ENCODE data around the gene BRF1. TPM values are rescaled to one million over a fixed set of nuclear protein-coding genes. Genes with fewer than 3 reads are reported as not detected.
"Not testable (repeated sequence)": the region's sequence is repeated elsewhere in the genome, so short reads cannot be mapped to it uniquely, and the experiment has no call there.

Gene BRF1
- polyA plus RNA-seq, 4 donors: 18.4 to 28.0 (median 20.2) TPM

GRCh38 chr14:105305345-105305744 is 4.5 kb upstream of the BRF1 start:
- H3K27ac ChIP-seq (ENCODE audit: low read depth in 1 of 3, low read length in 2 of 3): peak overlapping the region in 1 of 3 donors; percentile 28
- H3K9me3 ChIP-seq (ENCODE audit: control insufficient read depth in 2 of 2, insufficient read depth in 1 of 2, low read depth in 1 of 2, low read length in 1 of 2): no peaks in the 10 kb centered on the region
- peaks cover 0 to 8% (median 0%) of the 10 kb centered on the region in 3 donors for H3K4me1 ChIP-seq (ENCODE audit: control insufficient read depth in 3 of 3, insufficient read depth in 2 of 3, low read depth in 1 of 3, low read length in 2 of 3)
- H3K36me3 ChIP-seq (ENCODE audit: control insufficient read depth in 3 of 3, insufficient read depth in 2 of 3, low read depth in 1 of 3, low read length in 3 of 3): peaks cover 0 to 8% (median 0%) of the 10 kb centered on the region in 3 donors
- H3K4me3 ChIP-seq (ENCODE audit: low read depth in 1 of 3, low read length in 3 of 3): no peak overlapping the region
- DNase-seq (no peak), FAIRE-seq (no peak)
- no peaks in the 10 kb centered on the region for H3K27me3 ChIP-seq (ENCODE audit: control insufficient read depth in 3 of 3, insufficient read depth in 3 of 3, low read length in 3 of 3)
- WGBS, 3 donors: 72 to 82% (median 79%) methylated on average over 9 of the region's 9 CpGs

- Histone ChIP-seq H3K27ac (ENCODE audit: low read depth in 1 of 3, low read length in 2 of 3) (no peak overlapping the region), H3K27me3 (ENCODE audit: control insufficient read depth in 3 of 3, insufficient read depth in 3 of 3, low read length in 3 of 3) (no peaks in the 10 kb centered on the region), H3K36me3 (ENCODE audit: control insufficient read depth in 3 of 3, insufficient read depth in 2 of 3, low read depth in 1 of 3, low read length in 3 of 3) (peaks cover 0 to 8% (median 0%) of the 10 kb centered on the region in 3 donors), H3K4me3 (ENCODE audit: low read depth in 1 of 3, low read length in 3 of 3) (no peak overlapping the region), H3K9me3 (ENCODE audit: control insufficient read depth in 2 of 2, insufficient read depth in 1 of 2, low read depth in 1 of 2, low read length in 1 of 2) (no peaks in the 10 kb centered on the region), H3K4me1 (ENCODE audit: control insufficient read depth in 3 of 3, insufficient read depth in 2 of 3, low read depth in 1 of 3, low read length in 2 of 3) (peaks cover 0 to 11% (median 5%) of the 10 kb centered on the region in 3 donors)
- FAIRE-seq (no peak), DNase-seq (no peak)
- 65 to 79% (median 76%) methylated on average over 9 of the region's 9 CpGs for WGBS, 3 donors
Measured at GRCh38 chr14:105304565-105304964, 3.8 kb upstream of the BRF1 start.

GRCh38 chr14:105303949-105304348 is 3.1 kb upstream of the BRF1 start:
- H3K36me3 ChIP-seq (ENCODE audit: control insufficient read depth in 3 of 3, insufficient read depth in 2 of 3, low read depth in 1 of 3, low read length in 3 of 3): peaks cover 0 to 8% (median 0%) of the 10 kb centered on the region in 3 donors
- 38 to 66% (median 53%) methylated on average over 6 of the region's 6 CpGs for WGBS, 3 donors
- H3K4me1 ChIP-seq (ENCODE audit: control insufficient read depth in 3 of 3, insufficient read depth in 2 of 3, low read depth in 1 of 3, low read length in 2 of 3): peaks cover 0 to 11% (median 10%) of the 10 kb centered on the region in 3 donors
- H3K27me3 ChIP-seq (ENCODE audit: control insufficient read depth in 3 of 3, insufficient read depth in 3 of 3, low read length in 3 of 3): no peaks in the 10 kb centered on the region
- no peaks in the 10 kb centered on the region for H3K9me3 ChIP-seq (ENCODE audit: control insufficient read depth in 2 of 2, insufficient read depth in 1 of 2, low read depth in 1 of 2, low read length in 1 of 2)
- no peak overlapping the region for H3K4me3 ChIP-seq (ENCODE audit: low read depth in 1 of 3, low read length in 3 of 3)
- DNase-seq: peak in 1 of 2 donors; percentile 32
- no peak for FAIRE-seq
- no peak overlapping the region for H3K27ac ChIP-seq (ENCODE audit: low read depth in 1 of 3, low read length in 2 of 3)

- Histone ChIP-seq H3K27ac (ENCODE audit: low read depth in 1 of 3, low read length in 2 of 3) (peak overlapping the region in 1 of 3 donors; percentile 64), H3K4me1 (ENCODE audit: control insufficient read depth in 3 of 3, insufficient read depth in 2 of 3, low read depth in 1 of 3, low read length in 2 of 3) (peaks cover 0 to 11% (median 10%) of the 10 kb centered on the region in 3 donors), H3K4me3 (ENCODE audit: low read depth in 1 of 3, low read length in 3 of 3) (peak overlapping the region in 2 of 3 donors; percentile 57 to 74)
- DNase-seq; H3K36me3 ChIP-seq (ENCODE audit: control insufficient read depth in 3 of 3, insufficient read depth in 2 of 3, low read depth in 1 of 3, low read length in 3 of 3); H3K27me3 ChIP-seq (ENCODE audit: control insufficient read depth in 3 of 3, insufficient read depth in 3 of 3, low read length in 3 of 3); H3K9me3 ChIP-seq (ENCODE audit: control insufficient read depth in 2 of 2, insufficient read depth in 1 of 2, low read depth in 1 of 2, low read length in 1 of 2); FAIRE-seq: not testable (repeated sequence)
- WGBS, 3 donors: 69 to 73% (median 72%) methylated on average over 11 of the region's 11 CpGs
Measured at GRCh38 chr14:105301915-105302249, 1.1 kb upstream of the BRF1 start.

GRCh38 chr14:105301103-105301914 is 508 bp upstream of the BRF1 start:
- Histone ChIP-seq H3K4me3 (ENCODE audit: low read depth in 1 of 3, low read length in 3 of 3) (peak overlapping the region; percentile 74 to 79 (median 77)), H3K27ac (ENCODE audit: low read depth in 1 of 3, low read length in 2 of 3) (peak overlapping the region; percentile 95 to 100 (median 99)), H3K9me3 (ENCODE audit: control insufficient read depth in 2 of 2, insufficient read depth in 1 of 2, low read depth in 1 of 2, low read length in 1 of 2) (no peaks in the 10 kb centered on the region), H3K36me3 (ENCODE audit: control insufficient read depth in 3 of 3, insufficient read depth in 2 of 3, low read depth in 1 of 3, low read length in 3 of 3) (peaks cover 0 to 9% (median 0%) of the 10 kb centered on the region in 3 donors), H3K27me3 (ENCODE audit: control insufficient read depth in 3 of 3, insufficient read depth in 3 of 3, low read length in 3 of 3) (no peaks in the 10 kb centered on the region), H3K4me1 (ENCODE audit: control insufficient read depth in 3 of 3, insufficient read depth in 2 of 3, low read depth in 1 of 3, low read length in 2 of 3) (peaks cover 0 to 11% (median 10%) of the 10 kb centered on the region in 3 donors)
- FAIRE-seq (no peak), DNase-seq (peak; percentile 97 to 99)
- WGBS, 3 donors: 3 to 5% (median 4%) methylated on average over 31 to 65 of the region's 65 CpGs

- peaks cover 0 to 10% (median 3%) of the 10 kb centered on the region in 3 donors for H3K4me1 ChIP-seq (ENCODE audit: control insufficient read depth in 3 of 3, insufficient read depth in 2 of 3, low read depth in 1 of 3, low read length in 2 of 3)
Measured at GRCh38 chr14:105299654-105300541, 903 bp downstream of the BRF1 start.

GRCh38 chr14:105297311-105297710 is 3.5 kb downstream of the BRF1 start:
- not testable (repeated sequence) for FAIRE-seq; H3K27ac ChIP-seq (ENCODE audit: low read depth in 1 of 3, low read length in 2 of 3); H3K4me3 ChIP-seq (ENCODE audit: low read depth in 1 of 3, low read length in 3 of 3); DNase-seq; H3K9me3 ChIP-seq (ENCODE audit: control insufficient read depth in 2 of 2, insufficient read depth in 1 of 2, low read depth in 1 of 2, low read length in 1 of 2); H3K36me3 ChIP-seq (ENCODE audit: control insufficient read depth in 3 of 3, insufficient read depth in 2 of 3, low read depth in 1 of 3, low read length in 3 of 3); H3K27me3 ChIP-seq (ENCODE audit: control insufficient read depth in 3 of 3, insufficient read depth in 3 of 3, low read length in 3 of 3)
- 94 to 97% (median 96%) methylated on average over 11 of the region's 11 CpGs for WGBS, 3 donors
- H3K4me1 ChIP-seq (ENCODE audit: control insufficient read depth in 3 of 3, insufficient read depth in 2 of 3, low read depth in 1 of 3, low read length in 2 of 3): peaks cover 0 to 10% (median 3%) of the 10 kb centered on the region in 3 donors

More at GRCh38 chr14:105299654-105300541, 903 bp downstream of the BRF1 start:
- WGBS, 3 donors: 7 to 11% (median 8%) methylated on average over 36 to 54 of the region's 54 CpGs
- no peaks in the 10 kb centered on the region for H3K27me3 ChIP-seq (ENCODE audit: control insufficient read depth in 3 of 3, insufficient read depth in 3 of 3, low read length in 3 of 3)
- H3K36me3 ChIP-seq (ENCODE audit: control insufficient read depth in 3 of 3, insufficient read depth in 2 of 3, low read depth in 1 of 3, low read length in 3 of 3): peaks cover 0 to 7% (median 0%) of the 10 kb centered on the region in 3 donors
- no peak for FAIRE-seq
- no peaks in the 10 kb centered on the region for H3K9me3 ChIP-seq (ENCODE audit: control insufficient read depth in 2 of 2, insufficient read depth in 1 of 2, low read depth in 1 of 2, low read length in 1 of 2)
- H3K27ac ChIP-seq (ENCODE audit: low read depth in 1 of 3, low read length in 2 of 3): peak overlapping the region; percentile 68 to 100 (median 95)
- H3K4me3 ChIP-seq (ENCODE audit: low read depth in 1 of 3, low read length in 3 of 3): peak overlapping the region; percentile 74 to 79 (median 74)
- no peak for DNase-seq

- no peaks in the 10 kb centered on the region for H3K27me3 ChIP-seq (ENCODE audit: control insufficient read depth in 3 of 3, insufficient read depth in 3 of 3, low read length in 3 of 3)
- H3K36me3 ChIP-seq (ENCODE audit: control insufficient read depth in 3 of 3, insufficient read depth in 2 of 3, low read depth in 1 of 3, low read length in 3 of 3): peaks cover 0 to 8% (median 0%) of the 10 kb centered on the region in 3 donors
- FAIRE-seq: no peak
- peak; percentile 35 to 40 for DNase-seq
- no peaks in the 10 kb centered on the region for H3K9me3 ChIP-seq (ENCODE audit: control insufficient read depth in 2 of 2, insufficient read depth in 1 of 2, low read depth in 1 of 2, low read length in 1 of 2)
- peaks cover 0 to 5% (median 0%) of the 10 kb centered on the region in 3 donors for H3K4me1 ChIP-seq (ENCODE audit: control insufficient read depth in 3 of 3, insufficient read depth in 2 of 3, low read depth in 1 of 3, low read length in 2 of 3)
- WGBS, 3 donors: 38 to 61% (median 55%) methylated on average over 9 to 15 of the region's 15 CpGs
- H3K4me3 ChIP-seq (ENCODE audit: low read depth in 1 of 3, low read length in 3 of 3): no peak overlapping the region
- no peak overlapping the region for H3K27ac ChIP-seq (ENCODE audit: low read depth in 1 of 3, low read length in 2 of 3)
Measured at GRCh38 chr14:105294142-105294597, 6.6 kb downstream of the BRF1 start.

All from small intestine (tissue), 7 donors.